ENCODE data around the gene PLXDC1.

The PLXDC1 gene

GRCh38 chr17:39151943-39152818, 744 bp upstream of the PLXDC1 start:
- Histone ChIP-seq H3K79me2 (ENCODE audit: control insufficient read depth, low read length) (no peaks in the 10 kb centered on the region), H3K4me3 (ENCODE audit: low read length) (peak overlapping the region; percentile 98), H4K20me1 (ENCODE audit: control insufficient read depth, insufficient read depth, low read depth, low read length) (no peaks in the 10 kb centered on the region), H3K36me3 (ENCODE audit: control insufficient read depth, low read length) (peaks cover 5% of the 10 kb centered on the region; the same call in 1 of the 2 replicates), H3F3A (ENCODE audit: control insufficient read depth, insufficient read depth) (peaks cover 3% of the 10 kb centered on the region; the same call in 1 of the 2 replicates), H3K27ac (ENCODE audit: low read depth, low read length) (no peak overlapping the region), H3K9me2 (replicated peaks; ENCODE audit: control insufficient read depth, low read length) (no peaks in the 10 kb centered on the region), H3K4me1 (ENCODE audit: control insufficient read depth, low read length) (peaks cover 28% of the 10 kb centered on the region), H3K27me3 (ENCODE audit: control insufficient read depth, low read length) (peaks cover 44% of the 10 kb centered on the region), H3K4me2 (ENCODE audit: low read length) (peak overlapping the region; percentile 89), H3K9me3 (ENCODE audit: control insufficient read depth, insufficient read depth, low read length) (no peaks in the 10 kb centered on the region)
- TF ChIP-seq EZH2phosphoT487 (IDR thresholded peaks at IDR 0.05; ENCODE audit: borderline replicate concordance, low read length) (no peak), CTCF (IDR thresholded peaks at IDR 0.05; ENCODE audit: low read depth, low read length, poor library complexity, severe bottlenecking) (no peak)

GRCh38 chr17:39150795-39151149, 665 bp downstream of the PLXDC1 start:
- no peak overlapping the region for H3K4me3 ChIP-seq (ENCODE audit: low read length)
- no peaks in the 10 kb centered on the region for H4K20me1 ChIP-seq (ENCODE audit: control insufficient read depth, insufficient read depth, low read depth, low read length)
- peaks cover 3% of the 10 kb centered on the region; the same call in 1 of the 2 replicates for H3F3A ChIP-seq (ENCODE audit: control insufficient read depth, insufficient read depth)
- H3K79me2 ChIP-seq (ENCODE audit: control insufficient read depth, low read length): no peaks in the 10 kb centered on the region
- no peaks in the 10 kb centered on the region for H3K9me2 ChIP-seq (replicated peaks; ENCODE audit: control insufficient read depth, low read length)
- peaks cover 28% of the 10 kb centered on the region for H3K4me1 ChIP-seq (ENCODE audit: control insufficient read depth, low read length)
- H3K9me3 ChIP-seq (ENCODE audit: control insufficient read depth, insufficient read depth, low read length): no peaks in the 10 kb centered on the region
- TF ChIP-seq CTCF (IDR thresholded peaks at IDR 0.05; ENCODE audit: low read depth, low read length, poor library complexity, severe bottlenecking) (no peak), EZH2phosphoT487 (IDR thresholded peaks at IDR 0.05; ENCODE audit: borderline replicate concordance, low read length) (no peak)
- peaks cover 41% of the 10 kb centered on the region for H3K27me3 ChIP-seq (ENCODE audit: control insufficient read depth, low read length)
- no peak overlapping the region; the same call in 1 of the 2 replicates for H3K4me2 ChIP-seq (ENCODE audit: low read length)
- peaks cover 5% of the 10 kb centered on the region; the same call in 1 of the 2 replicates for H3K36me3 ChIP-seq (ENCODE audit: control insufficient read depth, low read length)
- H3K27ac ChIP-seq (ENCODE audit: low read depth, low read length): no peak overlapping the region

GRCh38 chr17:39150104-39150634, 1.3 kb downstream of the PLXDC1 start:
- H3K9me3 ChIP-seq (ENCODE audit: control insufficient read depth, insufficient read depth, low read length): no peaks in the 10 kb centered on the region
- H3K79me2 ChIP-seq (ENCODE audit: control insufficient read depth, low read length): no peaks in the 10 kb centered on the region

More at GRCh38 chr17:39150104-39150634, 1.3 kb downstream of the PLXDC1 start:
- Histone ChIP-seq H3K4me2 (ENCODE audit: low read length) (no peak overlapping the region), H4K20me1 (ENCODE audit: control insufficient read depth, insufficient read depth, low read depth, low read length) (no peaks in the 10 kb centered on the region), H3K4me3 (ENCODE audit: low read length) (no peak overlapping the region), H3K27ac (ENCODE audit: low read depth, low read length) (no peak overlapping the region), H3K27me3 (ENCODE audit: control insufficient read depth, low read length) (peaks cover 41% of the 10 kb centered on the region), H3K4me1 (ENCODE audit: control insufficient read depth, low read length) (peaks cover 28% of the 10 kb centered on the region), H3K9me2 (replicated peaks; ENCODE audit: control insufficient read depth, low read length) (no peaks in the 10 kb centered on the region), H3K36me3 (ENCODE audit: control insufficient read depth, low read length) (peaks cover 5% of the 10 kb centered on the region; the same call in 1 of the 2 replicates), H3F3A (ENCODE audit: control insufficient read depth, insufficient read depth) (peaks cover 3% of the 10 kb centered on the region; the same call in 1 of the 2 replicates)
- TF ChIP-seq CTCF (IDR thresholded peaks at IDR 0.05; ENCODE audit: low read depth, low read length, poor library complexity, severe bottlenecking): peak; percentile 35
- no peak for TF ChIP-seq EZH2phosphoT487 (IDR thresholded peaks at IDR 0.05; ENCODE audit: borderline replicate concordance, low read length)
